SK-MEL-5 (cell line): Measurements from ENCODE around the gene TMED10. TPM values are rescaled to one million over a fixed set of nuclear protein-coding genes. Genes with fewer than 3 reads are reported as not detected.
"Not testable (repeated sequence)": the region's sequence is repeated elsewhere in the genome, so short reads cannot be mapped to it uniquely, and the experiment has no call there.

Source experiments
- DNase-seq: peaks from one replicate; pipeline ENCODE4 v3.0.0-alpha.2; 2016; ENCODE audit warnings: low read depth, low spot score
- in situ Hi-C: cut with HindIII; loops from 2 replicates; pipeline ENCODE4 v1.10.0; 2016; ENCODE audit warnings: low sequenced_read_pairs, high pct_unique_total_duplicates, low pct_unique_long_range_greater_than_20kb
- total RNA-seq: library from RNA; depleted of rRNA; stranded (reverse); fragments of >200 nt; shearing (Covaris generic); gene quantifications from 2 replicates; pipeline ENCODE4 v1.2.3, GENCODE V29; 2014

TMED10 gene
- total RNA-seq, 1 experiment from 2014 or later, result 941 TPM

DNA sequence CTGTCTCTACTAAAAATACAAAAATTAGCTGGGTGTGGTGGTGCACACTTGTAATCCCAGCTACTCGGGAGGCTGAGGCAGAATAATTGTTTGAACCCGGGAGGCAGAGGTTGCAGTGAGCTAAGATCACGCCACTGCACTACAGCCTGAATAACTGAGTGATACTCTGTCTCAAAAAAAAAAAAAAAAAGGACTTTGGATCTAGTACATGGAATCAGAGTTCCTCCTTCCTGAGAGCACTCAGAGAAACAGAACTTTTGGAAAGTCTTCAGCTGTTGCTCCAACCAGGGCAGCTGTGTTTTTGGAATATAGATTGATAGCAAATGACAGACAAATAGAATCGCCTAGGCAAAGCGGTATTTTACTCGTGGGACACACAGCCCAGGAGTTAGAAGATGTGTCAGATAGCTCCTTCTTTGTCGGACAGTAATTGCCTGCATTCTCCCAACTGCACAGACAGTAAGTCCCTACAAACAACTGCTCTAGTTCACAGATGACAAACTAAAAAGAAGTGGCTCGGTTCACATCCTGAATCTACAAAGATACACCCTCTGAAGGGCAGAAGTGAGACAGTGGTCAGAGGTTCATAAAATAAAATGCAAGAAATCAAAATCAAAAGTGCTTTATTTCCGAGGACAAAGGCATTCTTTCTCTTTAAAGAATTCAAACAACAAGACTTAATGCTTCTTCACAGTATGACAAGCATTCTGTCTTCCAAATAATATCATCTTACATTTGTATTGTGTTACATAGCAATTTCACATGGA is 32.5 kb downstream of the TMED10 start:
- no peak for DNase-seq
- in situ Hi-C loops, result no loop called here

DNA sequence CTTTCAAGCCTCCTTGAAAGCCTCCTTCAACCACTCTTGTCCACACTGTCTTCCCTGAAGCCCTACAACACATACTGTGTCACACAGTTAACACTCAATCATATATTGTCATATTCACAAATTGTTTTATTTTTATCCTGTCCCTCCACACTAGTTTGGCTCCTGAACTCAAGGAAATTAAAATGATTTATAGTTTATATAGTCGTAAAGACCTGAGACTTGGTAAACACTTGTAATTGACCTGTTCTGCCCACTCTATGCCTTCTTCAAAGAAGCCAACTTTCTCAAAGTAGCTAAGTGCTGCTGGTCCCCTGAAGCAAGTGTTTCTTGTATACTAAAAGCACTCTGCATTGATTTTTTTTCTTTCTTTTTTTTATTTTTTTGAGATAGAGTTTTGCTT is 33.9 kb downstream of the TMED10 start:
- no peak for DNase-seq
- in situ Hi-C loops, result no loop called here

DNA sequence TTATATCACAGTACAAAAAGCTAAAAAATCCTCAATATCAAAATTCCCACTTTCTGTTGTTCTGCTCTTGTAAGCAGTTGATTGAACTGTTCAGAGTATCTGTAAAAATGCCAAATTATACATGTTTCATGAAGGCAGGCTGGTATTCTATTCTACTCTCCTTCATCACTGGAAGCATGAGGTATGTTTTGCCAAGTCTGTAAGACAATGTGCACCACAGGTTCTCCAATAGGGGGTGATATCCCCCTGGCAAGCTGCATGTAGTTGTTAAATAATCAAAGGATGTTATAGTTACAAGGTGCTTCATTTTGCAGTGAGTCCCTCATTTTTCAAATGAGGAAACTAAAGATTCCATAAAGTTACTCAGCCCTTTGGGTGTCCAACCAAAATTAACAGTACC is 34.4 kb downstream of the TMED10 start:
- peak; percentile 62 for DNase-seq
- in situ Hi-C loops, result no loop called here

- DNase-seq, result no peak
- in situ Hi-C loops, result no loop called here
Observed at GRCh38 chr14:75141062-75141461, 35.4 kb downstream of the TMED10 start.

GRCh38 chr14:75140620-75141019 is 35.8 kb downstream of the TMED10 start:
- no peak for DNase-seq
- in situ Hi-C loops, result no loop called here

DNA sequence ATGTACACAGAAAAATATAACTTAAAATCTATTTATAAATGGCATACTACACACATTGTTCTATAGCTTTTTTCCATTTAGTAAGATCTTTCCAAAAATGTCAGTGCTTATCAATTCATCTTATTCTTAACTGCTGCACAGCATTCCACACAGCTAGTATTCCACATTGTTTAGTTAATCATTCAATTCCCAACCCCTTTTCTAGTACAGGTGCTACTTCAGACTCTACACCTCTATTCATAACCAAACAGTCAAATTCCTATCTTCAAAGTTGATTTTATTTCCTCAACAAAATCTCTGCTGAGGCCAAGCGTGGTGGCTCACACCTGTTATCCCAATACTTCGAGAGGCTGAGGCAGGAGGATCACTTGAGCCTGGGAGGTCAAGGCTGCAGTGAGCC is 37.2 kb downstream of the TMED10 start:
- in situ Hi-C loops, result no loop called here
- DNase-seq, result no peak

GRCh38 chr14:75138492-75138891 is 37.9 kb downstream of the TMED10 start:
- DNase-seq, result no peak
- in situ Hi-C loops, result no loop called here

GRCh38 chr14:75134644-75135043 is 41.8 kb downstream of the TMED10 start:
- in situ Hi-C loops, result no loop called here

GRCh38 chr14:75133597-75133996 is 42.8 kb downstream of the TMED10 start:
- no peak for DNase-seq
- in situ Hi-C loops, result no loop called here

More at GRCh38 chr14:75134644-75135043, 41.8 kb downstream of the TMED10 start:
- no peak for DNase-seq

- peak; percentile 89 for DNase-seq
- in situ Hi-C loops, result no loop called here
Observed at GRCh38 chr14:75132382-75133086, 43.9 kb downstream of the TMED10 start.

GRCh38 chr14:75128596-75128990 is 47.8 kb downstream of the TMED10 start:
- DNase-seq, result no peak
- in situ Hi-C loops, result no loop called here

DNA sequence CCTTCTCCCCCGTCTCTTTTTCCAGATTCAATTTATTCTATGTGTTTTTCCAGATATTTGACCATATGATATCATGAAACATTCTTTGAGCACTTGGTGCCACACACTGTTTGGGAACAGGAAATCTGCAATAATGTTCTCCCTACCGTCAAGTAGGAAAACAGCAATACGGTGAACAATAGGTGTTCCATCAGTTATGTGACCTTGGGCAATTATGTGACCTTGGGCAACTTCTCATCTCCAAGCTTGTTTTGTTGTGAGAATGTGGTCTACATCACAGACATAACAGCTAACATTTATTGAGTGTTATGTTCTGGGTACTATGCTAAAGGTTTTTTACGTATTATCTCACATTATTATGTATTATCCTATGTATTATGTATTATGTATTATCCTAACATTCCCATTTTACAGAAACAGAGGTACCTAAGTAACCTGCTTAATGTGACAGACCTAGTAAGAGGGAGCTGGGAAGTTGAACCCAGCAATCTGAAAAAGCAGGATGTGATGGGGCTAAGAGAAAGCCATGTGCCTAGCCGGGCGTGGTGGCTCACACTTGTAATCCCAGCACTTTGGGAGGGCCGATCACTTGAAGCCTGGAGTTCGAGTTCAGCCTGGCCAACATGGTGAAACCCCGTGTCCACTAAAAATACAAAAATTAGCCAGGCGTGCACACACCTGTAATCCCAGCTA is 48.4 kb downstream of the TMED10 start:
- DNase-seq, result no peak
- in situ Hi-C loops, result no loop called here

DNA sequence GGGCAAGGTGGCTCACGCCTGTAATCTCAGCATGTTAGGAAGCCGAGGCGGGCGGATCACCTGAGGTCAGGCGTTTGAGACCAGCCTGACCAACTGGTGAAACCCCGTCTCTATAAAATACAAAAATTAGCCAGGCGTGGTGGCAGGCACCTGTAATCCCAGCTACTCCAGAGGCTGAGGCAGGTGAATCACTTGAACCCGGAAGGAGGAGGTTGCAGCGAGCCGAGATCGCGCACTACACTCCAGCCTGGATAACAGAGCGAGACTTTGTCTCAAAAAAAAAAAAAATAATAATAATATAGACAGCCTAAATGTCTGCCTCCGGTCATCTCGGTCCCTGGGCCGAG is 49.0 kb downstream of the TMED10 start:
- DNase-seq, in situ Hi-C loops: not testable (repeated sequence)

DNA sequence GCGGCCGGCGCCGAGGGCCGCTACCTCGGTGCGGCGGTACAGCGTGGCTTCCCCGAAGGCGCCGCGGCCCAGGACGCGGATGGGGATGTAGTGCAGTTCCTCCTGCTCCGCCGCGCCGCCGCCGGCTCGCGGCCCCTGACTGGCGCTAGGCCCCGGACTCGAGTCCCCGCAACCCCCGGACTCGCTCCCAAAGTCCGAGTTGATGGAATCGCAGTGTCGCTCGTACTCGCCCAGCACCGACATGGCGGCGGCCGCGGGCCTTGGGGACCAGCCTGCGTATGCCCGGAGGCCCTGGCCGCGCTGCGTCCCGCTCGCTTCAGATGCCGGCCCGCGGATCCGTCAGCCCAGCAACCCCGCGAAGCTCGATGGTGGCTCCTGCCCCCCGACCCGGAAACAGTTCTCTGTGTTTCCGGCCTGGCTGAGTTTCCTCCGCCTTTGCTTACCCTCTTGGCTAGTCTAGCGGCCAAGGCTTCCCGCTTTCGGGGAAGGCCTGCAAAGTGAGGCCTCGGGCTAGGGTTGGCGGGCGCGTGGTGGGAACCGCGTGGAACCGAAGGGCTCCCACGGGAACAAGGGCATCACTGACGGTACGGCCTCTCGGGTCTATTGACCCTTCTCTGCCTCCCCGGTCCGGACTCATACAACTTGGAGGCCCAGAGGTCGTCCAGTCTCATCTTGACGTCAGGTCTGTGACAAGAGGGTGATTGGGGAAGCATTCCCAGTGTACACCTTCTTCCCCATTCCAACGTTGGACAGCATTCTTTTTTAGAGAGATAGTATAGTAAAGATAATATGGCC is 49.5 kb downstream of the TMED10 start, which contains the start of gene NEK9:
TSS of gene NEK9 (minus strand) at position 370 of the 795 bp plus-strand sequence. CDS start at position 243, 127 bp downstream.
- peak; percentile 75 for DNase-seq

GRCh38 chr14:75126121-75126544 is 50.3 kb downstream of the TMED10 start:
- DNase-seq, result no peak
- in situ Hi-C loops, result no loop called here

More for the DNA sequence above, 49.5 kb downstream of the TMED10 start, which contains the start of gene NEK9:
- in situ Hi-C loops, result no loop called here

DNA sequence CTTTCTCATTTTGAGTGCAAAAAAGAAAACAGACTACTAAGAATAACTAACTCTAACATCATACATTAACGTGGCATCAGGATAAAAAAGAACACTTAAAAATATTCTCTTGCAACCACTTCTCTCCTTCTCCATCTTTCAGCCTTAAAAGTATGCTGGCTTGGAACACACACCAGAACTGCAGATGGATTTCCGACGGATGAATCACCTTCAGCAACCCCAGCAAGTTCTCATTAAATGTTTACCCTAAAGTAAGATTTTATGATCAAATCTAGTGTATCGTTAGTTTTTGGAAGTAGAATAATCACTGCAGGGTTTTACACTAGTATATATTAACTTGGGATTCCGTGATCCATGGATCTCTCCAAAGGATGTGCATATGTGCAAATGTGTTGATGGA is 50.8 kb downstream of the TMED10 start:
- no peak for DNase-seq
- in situ Hi-C loops, result no loop called here

DNA sequence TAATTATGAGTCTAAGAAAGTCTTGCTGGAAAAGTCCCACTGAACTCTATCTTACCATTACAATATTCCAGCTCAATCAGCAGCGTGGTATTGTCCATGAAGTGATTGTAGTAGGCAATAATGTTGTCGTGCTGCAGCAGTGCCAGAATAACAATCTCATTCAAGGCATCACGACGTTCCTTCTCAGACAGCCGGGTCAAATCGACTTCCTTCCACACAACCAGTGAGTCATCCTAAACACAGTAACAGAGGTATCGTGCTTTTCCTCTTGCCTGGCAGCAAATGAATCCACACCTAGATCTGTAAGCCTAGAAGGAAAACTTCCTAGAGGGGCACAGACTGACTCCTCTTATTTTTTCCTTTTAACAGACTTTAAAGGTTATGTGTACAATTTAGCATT is 52.4 kb downstream of the TMED10 start:
- in situ Hi-C loops, result no loop called here
- peak; percentile 85 for DNase-seq

GRCh38 chr14:75121552-75121951 is 54.9 kb downstream of the TMED10 start:
- in situ Hi-C loops, result no loop called here
- no peak for DNase-seq
